HK-2 (cell line): ENCODE measurements around the gene TGFBR3.

Experiments
- DNase-seq: peaks from one replicate; pipeline ENCODE4 v3.0.0-alpha.2; 2018; ENCODE audit not compliant: unreplicated experiment

Gene TGFBR3

DNA sequence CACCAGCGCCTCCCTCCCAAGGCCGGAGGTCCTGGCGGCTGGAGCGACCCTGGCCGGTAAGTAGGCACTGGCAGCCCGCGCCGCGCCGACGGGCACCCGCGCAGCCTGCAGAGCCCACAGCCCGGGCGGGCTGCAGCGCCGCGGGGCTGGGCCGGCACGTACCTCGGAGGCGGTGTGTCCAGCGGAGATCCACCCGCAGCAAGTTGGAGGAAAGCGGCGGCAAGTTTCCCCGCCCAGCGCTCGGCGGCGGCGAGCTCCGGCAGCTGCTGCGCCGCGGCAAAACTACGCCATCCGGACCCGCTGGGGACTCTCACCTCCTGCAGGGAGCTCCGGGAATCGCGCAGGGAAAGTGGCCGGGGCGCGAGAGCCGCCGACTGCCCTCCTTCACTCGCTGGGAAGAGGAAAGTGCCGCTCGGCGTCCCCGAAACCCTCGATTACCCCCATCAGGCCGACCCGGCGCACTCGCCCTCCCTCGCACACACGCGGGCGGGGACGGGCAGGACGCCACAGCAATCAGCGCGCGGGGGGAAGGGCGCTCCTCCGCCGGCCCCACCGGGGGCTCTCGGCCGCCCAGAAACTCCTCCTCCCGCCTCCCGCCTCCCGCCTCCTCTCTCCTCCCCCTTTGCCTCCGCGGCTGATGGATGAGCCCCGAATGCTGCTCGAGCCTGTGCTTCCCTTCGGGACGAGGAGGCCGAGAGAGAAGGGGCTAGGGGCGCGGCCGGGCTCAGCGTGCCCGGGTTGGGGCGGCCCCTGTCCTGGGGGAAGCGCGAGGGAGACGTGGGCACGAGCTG lies at the start of gene TGFBR3:
TGFBR3 (minus strand) TSS at position 436 of the 791 bp plus-strand sequence. CDS start 24,620 bp downstream, outside the sequence.
- peak; percentile 80 for DNase-seq

DNA sequence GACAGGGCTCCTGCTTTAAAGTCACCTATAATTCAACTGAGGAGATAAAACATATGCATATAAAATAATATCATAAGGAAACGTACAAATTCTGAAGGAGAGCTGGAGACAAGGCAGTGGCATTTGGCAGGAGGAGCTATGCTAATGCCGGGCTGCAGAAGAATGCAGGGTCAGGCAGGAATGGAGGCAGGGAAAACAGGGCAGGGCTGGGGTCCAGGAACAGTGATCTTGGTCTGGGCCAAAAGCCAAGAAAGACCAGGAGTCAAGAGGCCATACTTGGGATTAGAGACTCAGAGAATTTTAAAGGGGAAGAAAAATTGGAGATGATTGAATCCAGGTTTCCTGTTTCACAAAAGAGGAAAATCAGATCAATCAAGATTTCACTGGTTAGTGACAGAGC lies 43.3 kb upstream of the TGFBR3 start:
- no peak for DNase-seq

DNA sequence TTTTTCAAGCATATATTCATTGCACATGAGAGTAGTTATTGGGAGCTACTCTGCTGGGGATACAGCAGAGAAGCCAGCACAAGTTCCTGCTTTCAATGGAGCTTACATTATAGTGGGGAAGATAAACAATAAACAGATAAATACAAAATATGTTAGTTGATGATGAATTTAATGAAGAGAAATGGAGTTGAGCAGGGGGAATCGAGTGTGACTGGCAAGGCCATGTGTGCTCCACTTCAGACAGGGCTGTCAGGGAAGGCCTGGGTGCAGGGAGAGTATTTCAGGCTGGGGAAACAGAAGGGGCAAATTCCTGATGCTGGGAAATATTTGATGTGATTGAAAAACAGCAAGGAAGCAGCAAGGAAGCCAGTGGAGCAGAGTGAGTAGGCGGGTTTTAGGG lies 42.1 kb upstream of the TGFBR3 start:
- DNase-seq: no peak

DNA sequence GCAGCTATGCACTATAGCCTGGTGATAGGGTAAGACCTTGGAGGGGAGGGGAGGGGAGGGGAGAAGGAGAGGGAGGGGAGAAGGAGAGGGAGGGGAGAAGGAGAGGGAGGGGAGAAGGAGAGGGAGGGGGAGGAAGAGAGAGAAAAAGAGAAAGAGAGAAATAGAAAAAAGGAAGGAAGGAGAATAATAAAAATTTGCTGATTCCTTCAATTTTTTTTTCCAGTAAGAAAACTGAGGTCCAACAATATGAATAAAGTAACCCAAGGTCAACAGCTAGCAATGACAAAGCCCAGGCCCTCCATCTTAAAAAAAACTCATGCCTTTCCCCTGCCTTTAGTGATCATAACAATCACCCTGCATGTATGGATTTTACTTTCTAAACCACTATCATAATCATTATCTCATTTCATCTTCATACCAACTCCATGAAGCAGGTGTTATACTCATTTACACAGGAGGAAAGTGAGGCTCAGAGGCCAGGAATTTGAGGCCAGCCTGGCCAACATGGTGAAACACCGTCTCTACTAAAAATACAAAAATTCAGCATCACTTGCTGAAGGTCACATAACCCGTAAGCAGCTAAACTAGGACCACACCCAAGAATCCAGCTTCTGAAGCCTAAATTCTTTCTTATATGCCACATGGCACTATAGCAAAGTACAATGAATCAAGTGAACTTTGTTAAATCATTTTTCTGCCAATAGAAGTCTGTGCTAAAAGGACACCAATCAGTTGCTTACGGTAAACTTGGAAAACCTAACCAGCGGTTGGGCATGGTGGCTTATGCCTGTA lies 39.9 kb upstream of the TGFBR3 start:
- DNase-seq: no peak

DNA sequence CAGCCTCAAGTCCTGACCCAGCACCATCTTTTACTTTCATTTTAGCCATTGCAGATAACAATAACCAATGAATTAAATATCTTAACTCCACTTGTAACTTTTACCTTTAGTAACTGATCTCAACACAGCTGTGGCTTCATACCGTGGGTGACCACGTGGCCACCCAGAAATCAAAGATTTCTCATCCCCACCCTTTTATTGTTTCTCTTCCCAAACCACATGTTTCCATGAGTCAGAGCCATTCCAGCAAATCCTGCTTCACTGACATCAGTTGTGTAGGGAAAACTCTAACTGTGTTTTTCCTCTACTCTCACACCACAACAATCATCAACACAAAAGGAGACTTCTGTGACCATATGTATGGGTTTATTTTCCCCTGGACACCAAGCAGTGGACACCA lies 38.2 kb upstream of the TGFBR3 start:
- DNase-seq: no peak

DNA sequence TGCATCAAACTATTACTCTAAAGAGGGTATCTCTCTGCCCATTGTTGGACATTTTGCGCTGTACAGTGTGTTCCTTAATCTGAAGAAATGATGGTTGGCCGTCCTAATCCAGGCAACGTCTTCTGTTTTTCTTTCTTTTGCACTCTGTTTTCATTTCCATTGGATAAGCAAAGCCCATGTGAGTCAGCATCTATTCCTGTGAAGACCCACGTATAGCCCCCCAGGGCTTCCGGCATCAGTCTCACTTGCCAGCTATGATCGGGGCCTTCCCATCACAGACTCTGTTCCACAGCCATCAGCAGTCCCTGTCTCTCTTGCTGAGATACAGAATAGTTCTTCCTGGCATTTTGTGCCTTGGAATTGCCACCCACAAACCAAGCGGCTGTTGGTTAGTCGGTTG lies 34.0 kb upstream of the TGFBR3 start:
- DNase-seq: no peak

DNA sequence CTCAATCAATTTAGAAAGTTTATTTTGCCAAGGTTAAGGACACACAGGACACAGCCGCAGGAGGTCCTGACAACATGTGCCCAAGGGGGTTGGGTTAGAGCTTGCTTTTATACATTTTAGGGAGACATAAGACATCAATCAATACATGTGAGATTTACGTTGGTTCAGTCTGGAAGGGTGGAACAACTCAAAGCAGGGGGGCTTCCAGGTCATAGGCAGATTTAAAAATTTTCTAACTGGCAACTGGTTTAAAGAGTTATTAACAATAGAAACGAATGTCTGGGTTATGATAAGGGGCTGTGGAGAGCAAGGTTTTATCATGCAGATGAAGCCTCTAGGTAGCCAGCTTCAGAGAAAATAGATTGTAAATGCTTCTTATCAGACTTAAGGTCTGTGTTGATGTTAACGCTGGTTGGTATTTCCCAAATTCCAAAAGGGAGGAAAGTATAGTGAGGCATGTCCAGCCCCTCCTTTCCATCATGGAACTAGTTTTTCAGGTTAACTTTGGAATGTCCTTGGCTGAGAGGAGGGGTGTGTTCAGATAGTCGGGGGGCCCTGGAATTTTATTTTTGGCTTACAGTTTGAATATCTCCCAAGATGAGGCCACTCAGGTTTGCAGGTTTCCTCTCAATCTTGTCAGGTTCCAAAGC lies 31.0 kb upstream of the TGFBR3 start:
- DNase-seq: no peak

DNA sequence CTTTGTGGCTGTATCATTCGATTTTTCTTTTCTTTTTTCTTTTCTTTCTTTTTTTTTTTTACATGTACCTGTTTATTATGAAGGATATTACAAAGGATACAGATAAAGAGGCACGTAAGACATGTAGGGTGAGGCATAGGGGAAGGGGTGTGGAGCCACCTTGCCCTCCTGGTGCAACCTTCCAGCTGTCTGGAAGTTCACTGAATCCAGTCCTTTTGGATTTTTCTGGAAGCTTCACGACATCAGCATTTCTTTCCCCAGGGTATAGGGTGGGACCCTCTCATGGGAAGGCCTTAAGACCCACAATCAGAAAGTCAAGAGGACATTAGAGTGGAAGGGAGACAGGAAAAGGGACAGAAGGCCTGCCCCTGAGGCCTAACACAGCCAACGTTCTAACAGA lies 30.1 kb upstream of the TGFBR3 start:
- no peak for DNase-seq

DNA sequence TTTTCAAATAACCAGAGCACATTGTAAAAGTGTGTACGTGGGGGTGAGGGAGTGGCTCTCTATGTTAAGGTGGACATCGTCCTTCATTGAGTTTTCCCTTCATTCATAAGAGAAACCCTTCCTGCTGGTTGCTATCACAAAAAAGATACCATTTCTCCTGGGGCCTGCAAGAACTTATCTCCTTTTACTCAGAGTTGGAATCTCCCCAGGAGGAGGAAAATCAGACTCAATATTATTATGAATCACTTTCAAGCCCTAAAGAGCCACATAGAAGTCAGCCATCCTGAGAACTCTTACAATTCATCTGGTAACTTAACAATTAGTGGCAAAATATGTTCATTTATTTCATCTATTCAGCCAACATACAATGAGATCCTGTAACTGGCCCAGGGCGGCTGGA lies 27.1 kb upstream of the TGFBR3 start:
- no peak for DNase-seq

DNA sequence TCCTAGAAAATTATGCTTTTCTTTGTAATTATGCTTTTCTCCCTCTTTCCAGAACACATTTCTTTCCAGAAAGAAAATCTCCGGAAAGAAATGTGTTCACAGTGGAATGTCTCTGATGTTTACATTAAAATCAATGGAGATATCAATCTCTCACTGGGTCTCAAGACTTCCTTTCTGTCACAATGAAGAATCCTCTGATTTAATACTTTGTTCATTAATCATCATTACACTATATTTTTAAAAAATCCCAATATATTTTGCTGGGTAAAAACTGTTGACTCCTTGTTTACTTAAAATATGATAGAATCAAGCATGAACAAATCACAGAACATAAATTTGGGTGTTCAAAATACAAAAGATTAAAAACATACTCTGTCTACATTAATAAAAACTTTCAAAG lies 26.3 kb upstream of the TGFBR3 start:
- DNase-seq: no peak

DNA sequence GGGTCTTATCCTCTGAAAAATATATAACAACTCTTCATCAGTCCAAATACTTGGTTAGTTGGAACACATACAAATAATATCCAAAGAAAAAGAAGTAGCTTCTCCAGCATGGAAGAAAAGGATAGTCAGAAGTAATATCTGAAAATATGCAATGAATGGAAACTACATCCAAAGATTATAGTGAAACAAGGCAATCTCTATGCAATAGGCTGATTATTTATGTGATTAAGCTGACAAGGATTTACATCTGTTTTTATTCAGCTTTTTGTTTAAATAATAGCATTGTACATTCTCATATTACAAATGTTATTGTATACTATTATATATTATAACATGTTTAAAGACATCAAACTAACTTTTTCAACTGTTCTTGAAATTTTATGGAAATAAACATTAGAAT lies 15.3 kb upstream of the TGFBR3 start:
- no peak for DNase-seq

DNA sequence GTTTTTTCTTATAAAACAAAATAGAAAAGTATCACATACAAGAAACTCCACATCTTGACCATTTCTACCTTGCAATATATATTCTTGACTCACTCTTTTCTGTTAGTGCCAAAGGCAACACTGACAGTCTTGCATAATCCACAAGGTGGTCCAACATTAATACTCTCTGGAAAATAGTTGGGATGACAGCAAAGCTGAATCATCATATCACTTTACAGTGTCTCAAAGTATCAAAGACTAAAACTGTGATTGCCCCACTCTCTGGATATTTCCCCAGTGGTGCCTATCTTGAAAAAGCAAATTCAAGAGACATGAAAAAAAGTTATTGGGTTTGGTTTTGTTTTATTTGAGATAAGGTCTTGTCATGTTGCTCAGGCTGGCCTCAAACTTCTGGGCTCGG lies 14.6 kb upstream of the TGFBR3 start:
- DNase-seq: no peak

DNA sequence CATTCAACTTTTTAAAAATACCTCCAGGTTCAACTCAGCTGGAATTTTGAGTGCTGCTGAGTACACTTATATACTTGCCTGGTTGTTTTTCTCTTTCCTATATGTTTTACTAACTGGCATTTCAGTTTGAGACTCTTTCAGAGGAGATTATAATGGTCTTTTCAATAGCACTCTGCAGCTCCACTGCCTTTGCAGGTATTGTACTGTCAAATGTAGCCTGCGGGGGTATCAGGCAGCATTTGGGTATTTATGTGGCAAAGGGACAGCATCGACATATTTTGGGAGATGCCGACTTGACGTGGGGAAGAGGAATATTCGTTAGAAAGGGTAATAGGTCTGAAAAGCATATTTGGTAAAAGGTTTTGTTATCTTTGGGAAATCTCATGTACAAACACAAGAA lies 11.1 kb upstream of the TGFBR3 start:
- no peak for DNase-seq

DNA sequence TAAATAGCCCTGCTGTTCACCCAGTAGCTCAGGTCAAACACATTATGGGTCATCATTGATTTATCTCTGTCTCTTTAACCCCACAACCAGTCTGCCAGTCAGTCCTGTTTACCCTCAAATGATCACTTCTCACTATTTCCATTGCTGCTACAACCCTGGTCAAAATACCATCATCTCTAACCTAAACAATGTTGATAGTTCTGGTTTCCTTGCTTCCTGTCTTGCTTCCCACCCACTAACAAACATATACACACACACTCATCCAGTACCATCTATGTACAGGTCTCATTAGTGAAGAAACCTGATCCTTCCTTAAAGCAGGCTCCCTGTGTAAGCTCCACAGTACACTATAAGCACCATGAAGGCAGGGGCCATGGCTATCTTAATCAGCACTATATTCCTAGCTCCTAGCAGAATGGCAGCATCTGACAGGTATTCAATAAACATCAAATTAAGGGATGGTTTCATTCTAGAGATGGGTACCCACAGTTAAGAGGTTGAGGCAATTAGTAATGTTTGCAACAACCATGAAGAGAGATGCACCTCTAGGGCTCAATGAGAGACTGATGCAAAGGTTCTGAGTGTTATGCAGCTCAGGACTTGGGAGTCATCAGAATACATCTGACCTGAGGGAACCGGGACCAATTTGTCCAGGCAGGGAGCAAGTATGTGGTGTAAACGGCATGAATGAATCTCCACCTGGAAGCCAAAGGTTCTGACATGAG lies 10.0 kb upstream of the TGFBR3 start:
- no peak for DNase-seq

DNA sequence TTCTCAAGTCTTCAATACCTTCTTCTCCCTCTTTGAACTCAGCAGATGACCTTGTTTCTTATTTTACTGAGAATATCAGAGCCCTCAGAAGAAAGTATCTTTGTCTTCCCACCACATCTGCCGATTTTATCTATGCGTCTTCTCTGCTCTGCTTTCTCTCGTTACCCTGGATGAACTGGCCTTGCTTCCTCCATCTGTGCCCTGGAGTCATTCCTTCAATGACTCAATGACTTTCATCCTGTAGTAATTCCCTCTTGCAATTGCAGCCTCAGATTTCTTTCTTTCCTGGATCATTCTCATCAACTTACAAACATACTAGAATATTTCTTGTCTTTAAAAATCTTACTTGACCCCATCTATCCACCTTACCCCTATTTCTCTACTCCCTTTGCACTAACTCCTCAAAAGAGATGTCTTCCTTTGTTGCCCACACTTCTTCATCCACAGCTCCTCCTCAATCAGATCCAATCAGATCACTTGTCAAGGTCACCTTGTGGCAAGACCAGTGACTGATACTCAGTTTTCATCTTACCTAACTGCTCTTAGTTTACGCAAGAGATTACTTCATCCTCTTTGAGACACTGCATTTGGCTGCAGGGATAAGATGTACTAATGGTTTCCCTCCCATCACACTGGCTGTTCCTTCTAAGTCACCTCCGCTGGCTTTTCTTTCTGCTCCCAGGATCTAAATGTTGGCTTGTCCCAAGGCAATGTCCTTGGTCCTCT lies 8.2 kb upstream of the TGFBR3 start:
- DNase-seq: no peak

DNA sequence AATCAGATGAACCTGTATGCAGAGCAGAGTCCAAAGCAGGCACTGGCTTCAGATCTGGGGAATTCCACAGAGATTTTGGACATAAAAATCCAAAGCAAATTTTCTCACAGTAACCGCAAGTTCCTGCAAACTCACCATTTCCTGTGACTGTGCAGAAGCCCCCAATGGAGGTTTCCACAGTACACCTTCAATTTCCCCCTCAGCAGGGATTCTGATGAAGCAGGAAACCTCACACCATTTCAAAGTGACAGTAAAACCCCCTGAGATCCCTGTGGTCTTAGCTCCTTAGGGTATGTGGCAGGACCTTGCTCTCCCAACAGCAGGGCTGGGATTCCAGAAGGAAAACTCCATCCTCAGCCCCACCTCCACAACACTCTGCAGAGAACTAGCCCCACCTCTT lies 6.0 kb upstream of the TGFBR3 start:
- no peak for DNase-seq

DNA sequence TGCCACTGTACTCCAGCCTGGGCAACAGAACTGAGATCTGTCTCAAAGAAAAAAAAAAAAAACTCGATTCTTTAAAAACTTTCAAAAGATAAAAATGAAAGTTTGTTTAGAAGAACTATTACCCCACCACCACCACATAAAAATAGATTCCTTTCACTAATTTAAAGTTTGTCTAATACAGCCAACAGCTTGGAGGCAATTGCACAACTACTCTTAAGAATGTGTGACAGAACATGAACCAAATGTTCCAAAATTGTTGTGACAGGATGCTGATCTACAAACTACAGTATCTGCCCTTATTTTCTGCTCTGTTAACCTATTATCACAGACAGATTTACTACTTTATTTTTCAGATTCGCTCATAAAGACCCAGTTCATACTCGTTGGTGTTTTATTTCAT lies 5.5 kb upstream of the TGFBR3 start:
- DNase-seq: no peak

DNA sequence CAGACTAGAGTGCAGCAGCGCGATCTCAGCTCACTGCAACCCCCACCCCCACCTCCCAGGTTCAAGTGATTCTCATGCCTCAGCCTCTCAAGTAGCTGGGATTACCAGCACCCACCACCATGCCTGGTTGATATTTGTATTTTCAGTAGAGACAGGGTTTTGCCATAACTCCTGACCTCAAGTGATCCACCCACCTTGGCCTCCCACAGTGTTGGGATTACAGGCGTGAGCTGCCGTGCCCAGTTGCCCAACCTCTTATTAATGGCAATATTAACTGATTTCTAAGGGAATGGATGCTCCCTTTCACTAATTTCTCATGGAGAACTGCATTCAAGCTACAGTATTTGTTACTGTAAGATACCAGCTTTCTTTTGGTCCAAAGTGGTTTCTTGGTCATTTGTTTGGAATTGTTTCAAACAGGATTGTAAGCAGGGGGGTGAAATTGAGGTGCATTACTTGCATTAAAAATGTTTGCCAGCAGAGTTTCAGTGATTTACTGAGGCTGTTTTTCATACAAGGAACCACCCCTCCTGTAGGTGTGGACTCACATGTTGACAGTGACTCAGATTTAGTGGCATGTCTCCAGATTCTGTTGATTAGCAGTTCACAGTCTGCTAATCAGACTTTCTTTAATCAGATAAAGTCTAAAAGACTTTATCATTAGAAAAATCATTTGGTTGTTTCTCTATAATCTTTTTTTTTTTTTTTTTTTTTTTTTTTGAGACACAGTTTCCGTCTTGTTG lies 3.9 kb upstream of the TGFBR3 start:
- DNase-seq: no peak

DNA sequence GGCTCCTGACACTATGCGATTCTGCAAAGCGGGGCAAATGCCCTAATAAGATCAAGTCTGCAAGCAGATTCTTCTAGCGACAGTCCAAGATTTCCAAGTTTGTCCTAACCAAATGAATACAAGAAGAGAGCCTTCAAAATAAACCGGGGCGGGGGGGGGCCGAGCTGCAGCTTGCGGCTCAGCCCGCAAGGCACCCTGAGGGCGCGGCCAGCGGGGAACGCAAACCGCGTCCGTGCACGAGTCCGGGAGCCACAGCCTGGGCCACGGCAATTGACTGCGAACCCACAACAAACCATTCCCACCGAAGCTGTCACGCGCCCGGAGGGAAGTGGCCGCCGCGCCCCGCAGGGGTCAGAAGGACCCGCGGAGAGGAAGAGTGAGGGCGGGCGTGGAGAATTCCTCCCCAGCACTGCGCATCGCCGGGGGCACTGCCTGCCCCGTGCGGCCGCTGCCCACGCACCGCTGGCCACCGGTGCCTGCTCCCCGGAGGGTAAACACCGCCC lies 687 bp downstream of the TGFBR3 start:
- no peak for DNase-seq

DNA sequence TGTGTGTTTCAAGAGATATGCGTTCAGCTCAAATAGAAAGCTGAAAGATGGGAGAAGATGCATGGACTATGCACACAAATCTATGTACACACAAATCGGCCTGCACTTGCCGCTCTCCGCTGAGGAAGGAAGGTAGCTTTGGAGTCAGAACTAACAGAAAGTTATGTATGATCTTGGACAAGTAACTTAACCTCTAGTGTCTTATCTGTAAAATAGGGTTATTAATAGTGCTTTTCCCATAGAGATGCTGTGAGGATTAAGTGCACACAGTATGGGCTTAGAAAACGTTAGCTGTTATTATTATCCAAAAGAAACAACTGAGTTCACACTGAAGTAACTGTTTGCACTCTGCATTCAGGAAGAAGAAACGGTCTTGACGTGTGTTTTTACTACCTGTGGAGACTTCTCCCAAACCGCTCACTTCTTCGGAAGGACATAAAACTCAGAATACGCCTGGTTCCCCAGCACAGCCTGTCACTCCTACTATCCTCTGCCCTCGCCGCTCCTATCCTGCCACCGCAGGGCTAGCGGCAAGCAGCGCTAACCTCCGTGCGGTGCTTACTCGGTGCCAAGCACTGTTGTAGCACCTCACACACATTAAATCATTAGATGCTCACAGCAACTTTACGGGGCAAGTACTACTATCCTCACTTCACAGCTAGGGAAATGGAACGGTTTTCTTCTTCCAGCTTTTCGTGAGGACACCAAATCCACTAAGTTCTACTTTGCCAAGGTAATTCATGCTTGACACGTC lies 1.3 kb downstream of the TGFBR3 start:
- DNase-seq: peak; percentile 30
